GM18951 (cell line): ENCODE data around the gene LINC01488.

Source experiments
- POLR2A ChIP-seq: IDR thresholded peaks from 4 replicates; pipeline ENCODE4 v1.6.1; 2011; ENCODE audit warnings: mild to moderate bottlenecking; ENCODE audit not compliant: insufficient read length, insufficient read depth; ENCODE audit errors: extremely low read depth
- in situ Hi-C: fragments of 300-500 bp; cut with MboI; formaldehyde crosslinking; loops from one replicate; pipeline ENCODE4 v1.12.0; 2022; ENCODE audit warnings: low sequenced_read_pairs, mixed read lengths, inconsistent platforms; ENCODE audit not compliant: unreplicated experiment

LINC01488 gene

GRCh38 chr11:69539416-69540117 lies 58.1 kb downstream of the LINC01488 start:
- TF ChIP-seq POLR2A, result no peak
- in situ Hi-C loops, result no loop called here

DNA sequence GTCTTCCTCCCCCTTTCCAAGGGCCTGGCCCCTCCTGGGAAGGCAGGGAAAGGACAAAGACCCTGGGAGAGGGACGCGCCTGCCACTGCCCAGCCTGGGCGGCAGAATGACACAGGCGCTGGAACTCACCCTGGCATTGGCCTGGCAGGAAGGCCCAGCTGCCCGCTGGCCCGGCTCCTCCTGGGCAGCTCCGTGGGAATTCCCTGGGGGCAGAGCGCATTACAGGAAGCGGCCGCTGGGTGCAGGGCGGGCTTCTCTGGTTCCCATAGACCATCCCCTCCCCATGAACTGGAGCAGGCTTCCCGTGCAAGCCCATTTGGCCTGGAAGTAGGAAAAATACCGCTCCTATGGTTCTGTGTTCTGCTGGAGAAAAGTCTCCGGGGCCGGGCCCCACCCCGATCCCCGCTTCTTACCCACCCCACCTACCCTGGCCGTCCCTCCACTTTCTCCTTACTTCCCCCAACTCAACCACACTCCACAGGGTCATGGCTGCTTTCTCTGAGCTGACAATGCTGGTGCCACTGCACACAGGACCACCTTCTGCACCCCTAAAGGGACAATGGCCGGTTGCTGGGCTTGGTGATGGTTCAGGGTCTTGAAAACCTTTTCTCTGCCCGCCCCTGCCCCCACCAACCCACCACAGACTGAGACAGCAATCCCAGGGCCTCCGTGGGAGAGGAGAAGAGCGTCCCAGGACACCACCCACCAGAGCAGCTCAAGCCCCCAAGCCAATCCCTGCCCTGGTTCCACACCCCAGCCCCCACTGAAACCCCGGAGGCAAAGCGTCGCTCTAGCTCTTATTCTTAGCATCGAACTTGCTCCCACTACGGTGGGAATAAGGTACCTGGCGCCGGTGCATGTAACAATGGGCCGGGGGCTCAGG lies 58.9 kb downstream of the LINC01488 start:
- in situ Hi-C loops, result no loop called here
- no peak for TF ChIP-seq POLR2A

DNA sequence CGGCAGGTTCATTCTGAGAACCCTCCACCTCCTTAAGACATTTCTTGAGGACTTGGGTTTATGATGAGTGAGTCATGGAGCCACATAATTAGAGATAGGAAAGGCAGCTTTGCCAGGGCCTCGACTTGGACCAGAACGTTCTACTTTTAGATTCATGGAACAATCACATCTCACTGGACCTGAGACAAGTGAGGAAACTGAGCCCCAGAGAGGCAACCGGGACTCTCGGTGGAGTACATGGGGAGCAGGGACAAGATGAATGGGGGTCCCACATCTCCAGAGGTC lies 59.5 kb downstream of the LINC01488 start:
- TF ChIP-seq POLR2A, result no peak
- in situ Hi-C loops, result no loop called here

- in situ Hi-C loops, result no loop called here
- no peak for TF ChIP-seq POLR2A
Observed at GRCh38 chr11:69541501-69542313, 60.2 kb downstream of the LINC01488 start.

DNA sequence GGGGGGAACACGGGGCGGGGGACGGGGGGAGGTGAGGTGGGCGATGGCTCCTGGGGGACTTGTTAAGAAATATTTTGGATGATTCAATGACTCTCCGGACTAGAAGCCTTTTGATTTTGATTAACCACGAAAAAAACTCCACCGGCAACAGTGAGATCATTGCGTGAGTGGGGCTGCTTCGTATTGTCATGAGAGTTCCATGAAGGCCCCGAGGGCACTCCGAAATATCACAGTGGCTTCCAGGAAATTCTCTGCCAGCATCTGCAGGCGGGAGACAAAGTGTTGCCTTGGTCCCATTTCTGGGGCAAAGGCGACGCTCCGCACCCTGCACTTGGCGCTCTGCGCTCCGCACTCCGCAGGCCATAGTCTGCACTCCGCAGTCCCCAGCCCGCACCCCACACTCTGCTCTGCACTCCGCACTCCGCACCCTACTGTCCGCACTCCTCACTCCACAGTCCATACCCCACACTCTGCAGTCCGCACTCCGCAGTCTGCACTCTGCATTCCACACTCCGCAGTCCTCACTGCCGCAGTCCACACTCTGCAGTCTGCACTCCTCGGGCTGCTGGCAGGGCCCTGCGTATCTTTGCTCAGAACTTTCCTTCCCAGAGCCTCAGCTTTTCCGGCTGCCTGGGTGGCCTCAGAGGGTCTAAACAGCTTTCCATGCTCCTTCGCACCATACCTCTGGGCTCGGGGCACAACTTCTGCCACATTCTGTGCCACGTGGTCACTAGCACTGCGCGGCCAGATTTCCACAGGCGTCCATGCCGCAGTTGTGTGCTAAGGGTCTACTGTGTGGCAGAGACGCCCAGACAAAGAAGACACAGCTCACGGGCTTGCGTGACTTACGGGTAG lies 61.1 kb downstream of the LINC01488 start:
- in situ Hi-C loops, result no loop called here
- no peak for TF ChIP-seq POLR2A
